HCT116 (cell line): ENCODE measurements around the gene OCA2. TPM values are rescaled to one million over a fixed set of nuclear protein-coding genes. Genes with fewer than 3 reads are reported as not detected.

Experiments
- ATAC-seq: fragments of 200-7000 bp; cut with Tn5 transposase; 2 replicates; pipeline ENCODE4 v1.9.1; 2020; ENCODE audit warnings: mild to moderate bottlenecking, moderate library complexity
- BruUV-seq: library from RNA; stranded (reverse); fragments of 400-500 nt; replicated peaks from 2 replicates; lab custom pipeline; 2021; lab: Mats Ljungman, UMichigan
- CTCF ChIA-PET: fragments of 300-600 bp; sonication (Branson Sonifier 250); formaldehyde crosslinking; loops from one replicate; lab custom pipeline; 2021; ENCODE audit warnings: antibody characterized with exemption; lab: Charles Lee
- POLR2A ChIA-PET: fragments of 300-600, 350-600 bp; sonication (Branson Sonifier 250); formaldehyde crosslinking; loops from one replicate; lab custom pipeline; 2021; ENCODE audit warnings: antibody characterized with exemption; lab: Charles Lee
- RAD21 ChIA-PET, 2 experiments: fragments of 300-600 bp; sonication (Branson Sonifier 250); formaldehyde crosslinking; loops; one replicate each; lab custom pipeline; 2023; ENCODE audit warnings: low total read pairs in 2 of 2; ENCODE audit not compliant: uncharacterized antibody in 2 of 2, unreplicated experiment in 2 of 2, low non-redundant PET in 1 of 2; lab: Charles Lee
- DNase-seq: peaks from one replicate; pipeline ENCODE4 v3.0.0-alpha.2; 2010; ENCODE audit warnings: low read depth, low spot score
- H2AFZ ChIP-seq: fragments of 200-600 bp; shearing (Covaris generic), sonication (generic); 2 replicates; pipeline ENCODE4 v1.6.1; 2017; ENCODE audit warnings: low read depth, mixed run types, mixed read lengths, antibody characterized with exemption, low read length; ENCODE audit not compliant: poor library complexity, severe bottlenecking
- H3K27ac ChIP-seq: 2 replicates; pipeline ENCODE4 v1.5.1; 2012; ENCODE audit warnings: low read depth, low read length
- H3K27me3 ChIP-seq: fragments of 200-600 bp; sonication (generic); 2 replicates; pipeline ENCODE4 v1.6.1; 2016; ENCODE audit warnings: mixed run types, low read length, mixed read lengths; ENCODE audit not compliant: insufficient read depth
- H3K36me3 ChIP-seq, 2 experiments: fragments of 200-500 bp in 1 of 2; fragments of 200-600 bp in 1 of 2; sonication (Bioruptor generic) in 1 of 2; sonication (generic) in 1 of 2; 2 replicates each; pipeline versions ENCODE4 v1.5.1 to v1.6.1; 2014 to 2016; ENCODE audit warnings: low read length in 2 of 2, inconsistent platforms in 1 of 2, mixed read lengths in 1 of 2, mixed run types in 1 of 2; ENCODE audit not compliant: insufficient read depth in 2 of 2, control insufficient read depth in 1 of 2
- H3K4me1 ChIP-seq, 2 experiments: fragments of 200-600 bp in 1 of 2; sonication (generic) in 1 of 2; 2 replicates each; pipeline versions ENCODE4 v1.5.1 to v1.6.1; 2012 to 2017; ENCODE audit warnings: low read length in 2 of 2, inconsistent platforms in 1 of 2, mild to moderate bottlenecking in 1 of 2, mixed read lengths in 1 of 2, mixed run types in 1 of 2, moderate library complexity in 1 of 2; ENCODE audit not compliant: insufficient read depth in 2 of 2, control insufficient read depth in 1 of 2
- H3K4me2 ChIP-seq: fragments of 200-600 bp; sonication (generic); 2 replicates; pipeline ENCODE4 v1.6.1; 2017; ENCODE audit warnings: mixed run types, low read length, mixed read lengths
- H3K4me3 ChIP-seq, 2 experiments: fragments of 200-600 bp in 1 of 2; sonication (generic) in 1 of 2; replicated peaks in 1 of 2; 2 replicates each; pipeline ENCODE4 v1.5.1; 2011 to 2016; ENCODE audit warnings: low read length in 2 of 2, control low read depth in 1 of 2, low read depth in 1 of 2, mild to moderate bottlenecking in 1 of 2, mixed read lengths in 1 of 2, mixed run types in 1 of 2
- H3K79me2 ChIP-seq: fragments of 200-600 bp; sonication (generic); 2 replicates; pipeline ENCODE4 v1.6.1; 2017; ENCODE audit warnings: mild to moderate bottlenecking, mixed run types, low read length, moderate library complexity, mixed read lengths; ENCODE audit not compliant: insufficient read depth
- H3K9ac ChIP-seq: fragments of 200-600 bp; sonication (generic); 2 replicates; pipeline ENCODE4 v1.6.1; 2016; ENCODE audit warnings: low read length, mixed read lengths
- H3K9me2 ChIP-seq: fragments of 200-600 bp; sonication (generic), shearing (Covaris generic); 2 replicates; pipeline ENCODE4 v1.6.1; 2017; ENCODE audit warnings: mixed run types, mild to moderate bottlenecking, moderate library complexity; ENCODE audit not compliant: insufficient read depth
- H3K9me3 ChIP-seq, 2 experiments: fragments of 200-500 bp in 1 of 2; fragments of 200-600 bp in 1 of 2; sonication (Bioruptor generic) in 1 of 2; sonication (generic) in 1 of 2; 2 replicates each; pipeline ENCODE4 v1.6.1; 2014 to 2017; ENCODE audit warnings: low read length in 2 of 2, mixed read lengths in 2 of 2, inconsistent platforms in 1 of 2, low read depth in 1 of 2, mild to moderate bottlenecking in 1 of 2, mixed run types in 1 of 2, moderate library complexity in 1 of 2; ENCODE audit not compliant: control insufficient read depth in 1 of 2, insufficient read depth in 1 of 2
- H4K20me1 ChIP-seq: fragments of 200-600 bp; sonication (generic), shearing (Covaris generic); 2 replicates; pipeline ENCODE4 v1.6.1; 2017; ENCODE audit warnings: mixed run types, mild to moderate bottlenecking, moderate library complexity; ENCODE audit not compliant: insufficient read depth
- CBX3 ChIP-seq: IDR thresholded peaks from 2 replicates; pipeline ENCODE4 v1.6.1; 2012; ENCODE audit warnings: low read depth
- CEBPB ChIP-seq: IDR thresholded peaks from 2 replicates; pipeline ENCODE4 v1.6.1; 2012; ENCODE audit warnings: low read depth
- EZH2 ChIP-seq: fragments of 200-600 bp; sonication (generic); IDR thresholded peaks from 2 replicates; pipeline ENCODE4 v1.6.1; 2017; ENCODE audit warnings: antibody characterized with exemption, mixed run types
- FOSL1 ChIP-seq: IDR thresholded peaks from 2 replicates; pipeline ENCODE4 v1.6.1; 2012; ENCODE audit warnings: low read depth
- JUND ChIP-seq: IDR thresholded peaks from 2 replicates; pipeline ENCODE4 v1.6.1; 2012
- MAX ChIP-seq: IDR thresholded peaks from 2 replicates; pipeline ENCODE4 v1.6.1; 2012
- POLR2AphosphoS5 ChIP-seq: IDR thresholded peaks from 2 replicates; pipeline ENCODE4 v1.6.1; 2011; ENCODE audit warnings: mild to moderate bottlenecking, low read depth, low read length, moderate library complexity
- RAD21 ChIP-seq: IDR thresholded peaks from 2 replicates; pipeline ENCODE4 v1.6.1; 2012; ENCODE audit warnings: low read depth, mild to moderate bottlenecking
- SIN3A ChIP-seq: IDR thresholded peaks from 2 replicates; pipeline ENCODE4 v1.6.1; 2012; ENCODE audit warnings: low read depth
- SP1 ChIP-seq: IDR thresholded peaks from 2 replicates; pipeline ENCODE4 v1.6.1; 2012; ENCODE audit warnings: low read depth
- SRF ChIP-seq: IDR thresholded peaks from 2 replicates; pipeline ENCODE4 v1.6.1; 2012; ENCODE audit warnings: low read depth
- TCF7L2 ChIP-seq: IDR thresholded peaks from 2 replicates; pipeline ENCODE4 v1.7.0; 2011; ENCODE audit warnings: borderline replicate concordance, inconsistent platforms; ENCODE audit not compliant: insufficient read depth, insufficient read length; ENCODE audit errors: extremely low read depth
- YY1 ChIP-seq: IDR thresholded peaks from 2 replicates; pipeline ENCODE4 v1.6.1; 2011; ENCODE audit warnings: low read length, low read depth, moderate library complexity, mild to moderate bottlenecking; ENCODE audit not compliant: insufficient replicate concordance; ENCODE audit errors: extremely low read depth
- ZBTB33 ChIP-seq: IDR thresholded peaks from 2 replicates; pipeline ENCODE4 v1.6.1; 2011; ENCODE audit warnings: mild to moderate bottlenecking, low read length, moderate library complexity; ENCODE audit not compliant: insufficient replicate concordance; ENCODE audit errors: extremely low read depth
- ZFX ChIP-seq: fragments of 450-650 bp; IDR thresholded peaks from 2 replicates; pipeline ENCODE4 v1.6.1; 2017
- ZNF274 ChIP-seq: fragments of 200-500 bp; sonication (Bioruptor generic); IDR thresholded peaks from 2 replicates; pipeline ENCODE4 v1.6.1; 2014; ENCODE audit warnings: mild to moderate bottlenecking, low read depth, low read length, inconsistent platforms
- intact Hi-C: fragments of 100-400 bp; cut with micrococcal nuclease; formaldehyde crosslinking; loops from 2 replicates; pipeline ENCODE4 v1.10.0; 2022
- total RNA-seq: library from RNA; stranded (reverse); gene quantifications from one replicate; pipeline ENCODE4 v1.2.1, GENCODE V29; 2021; ENCODE audit not compliant: unreplicated experiment
- TF ChIP-seq, protein P1 (sequence below): IDR thresholded peaks from 2 replicates; pipeline ENCODE4 v1.6.1; 2012
- TF ChIP-seq, protein P2 (sequence below), 3 experiments: fragments of 200-600 bp in 1 of 3; sonication (generic) in 1 of 3; IDR thresholded peaks in 2 of 3; conservative IDR thresholded peaks in 1 of 3; 2 replicates each; pipeline ENCODE4 v1.5.1; 2012 to 2017; ENCODE audit warnings: low read depth in 2 of 3, low read length in 2 of 3, antibody characterized with exemption in 1 of 3, borderline replicate concordance in 1 of 3, control low read depth in 1 of 3, mild to moderate bottlenecking in 1 of 3, mixed read lengths in 1 of 3, mixed run types in 1 of 3, moderate library complexity in 1 of 3; ENCODE audit not compliant: insufficient read depth in 1 of 3

The OCA2 gene
- total RNA-seq, 1 experiment from 2014 or later: not detected

DNA sequence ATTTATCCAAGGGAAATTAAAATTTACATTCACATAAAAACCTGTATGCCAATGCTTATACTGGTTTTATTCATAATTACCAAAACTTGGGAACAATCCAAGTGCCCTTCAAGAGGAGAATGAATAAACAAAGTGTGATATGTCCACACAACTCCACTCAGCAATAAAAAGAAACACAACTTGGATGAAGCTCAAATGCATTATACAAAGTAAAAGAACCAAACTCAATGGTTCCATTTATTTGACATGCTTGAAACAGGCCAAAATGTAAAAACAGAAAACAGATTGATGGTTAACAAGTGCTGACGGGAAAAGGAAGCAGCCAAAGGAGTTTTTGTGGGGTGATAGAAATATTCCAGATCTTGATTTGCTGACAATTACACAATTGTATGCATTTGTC is 23.5 kb downstream of the OCA2 start:
- no peaks in the 10 kb centered on the region for H4K20me1 ChIP-seq
- RAD21 ChIA-PET: no interaction called here
- no TSS peak for BruUV-seq

GRCh38 chr15:28068930-28069329 is 30.2 kb downstream of the OCA2 start:
- ATAC-seq: no peak
- intact Hi-C loops: no loop called here
- no peak for TF ChIP-seq FOSL1
- no peak for TF ChIP-seq SRF
- TF ChIP-seq, protein P1, sequence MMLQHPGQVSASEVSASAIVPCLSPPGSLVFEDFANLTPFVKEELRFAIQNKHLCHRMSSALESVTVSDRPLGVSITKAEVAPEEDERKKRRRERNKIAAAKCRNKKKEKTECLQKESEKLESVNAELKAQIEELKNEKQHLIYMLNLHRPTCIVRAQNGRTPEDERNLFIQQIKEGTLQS: no peak
- TF ChIP-seq EZH2: no peak
- TF ChIP-seq YY1: no peak
- TF ChIP-seq TCF7L2: no peak
- TF ChIP-seq CEBPB: no peak
- no peak for TF ChIP-seq RAD21
- TF ChIP-seq JUND: no peak
- no peak for TF ChIP-seq POLR2AphosphoS5
- TF ChIP-seq ZFX: no peak
- TF ChIP-seq SIN3A: no peak
- TF ChIP-seq CBX3: no peak
- TF ChIP-seq, protein P2, sequence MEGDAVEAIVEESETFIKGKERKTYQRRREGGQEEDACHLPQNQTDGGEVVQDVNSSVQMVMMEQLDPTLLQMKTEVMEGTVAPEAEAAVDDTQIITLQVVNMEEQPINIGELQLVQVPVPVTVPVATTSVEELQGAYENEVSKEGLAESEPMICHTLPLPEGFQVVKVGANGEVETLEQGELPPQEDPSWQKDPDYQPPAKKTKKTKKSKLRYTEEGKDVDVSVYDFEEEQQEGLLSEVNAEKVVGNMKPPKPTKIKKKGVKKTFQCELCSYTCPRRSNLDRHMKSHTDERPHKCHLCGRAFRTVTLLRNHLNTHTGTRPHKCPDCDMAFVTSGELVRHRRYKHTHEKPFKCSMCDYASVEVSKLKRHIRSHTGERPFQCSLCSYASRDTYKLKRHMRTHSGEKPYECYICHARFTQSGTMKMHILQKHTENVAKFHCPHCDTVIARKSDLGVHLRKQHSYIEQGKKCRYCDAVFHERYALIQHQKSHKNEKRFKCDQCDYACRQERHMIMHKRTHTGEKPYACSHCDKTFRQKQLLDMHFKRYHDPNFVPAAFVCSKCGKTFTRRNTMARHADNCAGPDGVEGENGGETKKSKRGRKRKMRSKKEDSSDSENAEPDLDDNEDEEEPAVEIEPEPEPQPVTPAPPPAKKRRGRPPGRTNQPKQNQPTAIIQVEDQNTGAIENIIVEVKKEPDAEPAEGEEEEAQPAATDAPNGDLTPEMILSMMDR (IDR thresholded peaks at IDR 0.05 in 2 of 3, conservative IDR thresholded peaks at IDR 0.05 in 1 of 3; ENCODE audit: borderline replicate concordance in 1 of 3, insufficient read depth in 1 of 3, low read depth in 2 of 3, low read length in 2 of 3): no peak
- no peak for TF ChIP-seq ZNF274
- no peak for TF ChIP-seq SP1
- TF ChIP-seq ZBTB33: no peak
- TF ChIP-seq MAX: no peak

More for the DNA sequence above, 23.5 kb downstream of the OCA2 start:
- Histone ChIP-seq H3K79me2 (no peaks in the 10 kb centered on the region), H2AFZ (no peak overlapping the region), H3K4me3 (no peak overlapping the region), H3K4me1 (no peaks in the 10 kb centered on the region), H3K9ac (no peak overlapping the region), H3K9me3 (no peaks in the 10 kb centered on the region), H3K36me3 (no peaks in the 10 kb centered on the region), H3K27me3 (no peaks in the 10 kb centered on the region), H3K4me2 (no peak overlapping the region), H3K9me2 (no peaks in the 10 kb centered on the region), H3K27ac (no peak overlapping the region)
- no peak for TF ChIP-seq SP1
- ChIA-PET POLR2A (no interaction called here), CTCF (no interaction called here)
- ATAC-seq: no peak
- intact Hi-C loops: no loop called here
- no peak for DNase-seq

More at GRCh38 chr15:28068930-28069329, 30.2 kb downstream of the OCA2 start:
- DNase-seq: no peak
- BruUV-seq: no TSS peak
- Histone ChIP-seq H3K4me2 (no peak overlapping the region), H2AFZ (no peak overlapping the region), H3K79me2 (no peaks in the 10 kb centered on the region), H3K4me1 (no peaks in the 10 kb centered on the region), H3K4me3 (no peak overlapping the region), H3K36me3 (no peaks in the 10 kb centered on the region), H3K27me3 (no peaks in the 10 kb centered on the region), H3K9ac (no peak overlapping the region), H3K9me3 (no peaks in the 10 kb centered on the region), H4K20me1 (no peaks in the 10 kb centered on the region), H3K9me2 (no peaks in the 10 kb centered on the region), H3K27ac (no peak overlapping the region)
- CTCF ChIA-PET: no interaction called here
- RAD21 ChIA-PET: no interaction called here
- POLR2A ChIA-PET: no interaction called here
